Vagina (tissue), 2 donors: ENCODE data around the gene ACTN4.

Experiments used
- POLR2A ChIP-seq, 2 donors: fragments of 450-650 bp; IDR thresholded peaks; one replicate each; pipeline ENCODE4 v1.6.1; 2017; ENCODE audit warnings: antibody characterized with exemption in 2 of 2, mild to moderate bottlenecking in 2 of 2, moderate library complexity in 2 of 2
- POLR2AphosphoS5 ChIP-seq, 2 donors: sonication (generic); formaldehyde crosslinking; IDR thresholded peaks; one replicate each; pipeline ENCODE4 v1.9.0; 2017; ENCODE audit warnings: antibody characterized with exemption in 2 of 2, mild to moderate bottlenecking in 2 of 2, low read depth in 1 of 2; ENCODE audit not compliant: insufficient read depth in 1 of 2
- TF ChIP-seq, protein P1 (sequence below), 3 experiments: fragments of 450-650 bp in 2 of 3; fragments of 200-600 bp in 1 of 3; sonication (generic) in 1 of 3; IDR thresholded peaks; one replicate each; pipeline ENCODE4 v1.5.1; 2017 to 2019; ENCODE audit warnings: antibody characterized with exemption in 3 of 3, mild to moderate bottlenecking in 2 of 3, moderate library complexity in 2 of 3

DNA sequence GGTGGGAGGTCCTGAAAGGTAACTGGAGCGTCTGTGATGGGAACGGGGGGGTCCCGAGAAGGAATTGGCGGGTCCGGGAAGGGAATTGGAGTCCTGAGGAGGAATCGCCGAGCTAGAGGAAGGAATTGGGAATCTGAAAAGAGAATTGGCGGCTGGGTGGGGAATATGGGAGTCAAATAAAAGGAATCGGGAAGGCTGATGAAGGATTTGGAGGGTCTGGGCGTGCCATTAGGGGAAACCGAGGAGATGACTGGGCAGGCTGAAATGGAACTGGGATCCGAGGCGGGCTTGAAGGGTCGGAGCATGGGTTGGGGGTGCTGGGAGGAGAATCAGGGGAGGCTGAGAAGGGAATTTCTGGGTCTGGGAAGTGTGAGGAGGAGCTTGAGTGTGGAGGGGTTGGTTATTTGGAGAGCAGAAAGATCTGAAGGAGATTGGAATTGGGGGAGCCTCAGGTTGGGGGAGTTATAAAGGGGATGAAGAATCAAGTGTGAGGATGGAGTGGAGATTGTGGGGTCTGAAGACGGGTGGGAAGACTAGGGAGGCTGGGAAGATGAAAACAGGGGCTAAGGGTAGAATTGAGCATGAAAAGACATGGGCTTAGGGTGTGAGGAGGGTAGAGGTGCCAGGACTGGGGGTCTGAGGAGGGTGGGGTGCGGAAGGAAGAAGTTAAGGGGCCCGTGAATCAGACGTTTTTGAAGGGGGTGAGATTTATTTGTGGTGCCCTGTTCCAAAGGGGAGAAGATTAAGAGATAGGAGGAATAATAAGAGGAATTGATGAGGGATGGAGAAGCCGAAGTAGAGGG is 718 bp downstream of the ACTN4 start:
- TF ChIP-seq, protein P1, sequence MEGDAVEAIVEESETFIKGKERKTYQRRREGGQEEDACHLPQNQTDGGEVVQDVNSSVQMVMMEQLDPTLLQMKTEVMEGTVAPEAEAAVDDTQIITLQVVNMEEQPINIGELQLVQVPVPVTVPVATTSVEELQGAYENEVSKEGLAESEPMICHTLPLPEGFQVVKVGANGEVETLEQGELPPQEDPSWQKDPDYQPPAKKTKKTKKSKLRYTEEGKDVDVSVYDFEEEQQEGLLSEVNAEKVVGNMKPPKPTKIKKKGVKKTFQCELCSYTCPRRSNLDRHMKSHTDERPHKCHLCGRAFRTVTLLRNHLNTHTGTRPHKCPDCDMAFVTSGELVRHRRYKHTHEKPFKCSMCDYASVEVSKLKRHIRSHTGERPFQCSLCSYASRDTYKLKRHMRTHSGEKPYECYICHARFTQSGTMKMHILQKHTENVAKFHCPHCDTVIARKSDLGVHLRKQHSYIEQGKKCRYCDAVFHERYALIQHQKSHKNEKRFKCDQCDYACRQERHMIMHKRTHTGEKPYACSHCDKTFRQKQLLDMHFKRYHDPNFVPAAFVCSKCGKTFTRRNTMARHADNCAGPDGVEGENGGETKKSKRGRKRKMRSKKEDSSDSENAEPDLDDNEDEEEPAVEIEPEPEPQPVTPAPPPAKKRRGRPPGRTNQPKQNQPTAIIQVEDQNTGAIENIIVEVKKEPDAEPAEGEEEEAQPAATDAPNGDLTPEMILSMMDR (IDR thresholded peaks at IDR 0.05): no peak
- TF ChIP-seq POLR2AphosphoS5 (IDR thresholded peaks at IDR 0.05; ENCODE audit: insufficient read depth in 1 of 2, low read depth in 1 of 2): no peak
- TF ChIP-seq POLR2A (IDR thresholded peaks at IDR 0.05): no peak
